Keratinocyte (primary cell): ENCODE measurements around the gene CFAP299. TPM values are rescaled to one million over a fixed set of nuclear protein-coding genes. Genes with fewer than 3 reads are reported as not detected.

Source experiments
- DNase-seq: peaks from one replicate; pipeline ENCODE4 v3.0.0-alpha.2; 2011; ENCODE audit warnings: low read depth, missing footprints, low spot score
- FAIRE-seq: peaks from 2 replicates; lab custom pipeline; 2011; peaks lifted over from hg19 to GRCh38; lab: Jason Lieb, UNC
- H2AFZ ChIP-seq: 2 replicates; pipeline ENCODE4 v1.6.0; 2012; ENCODE audit warnings: low read length, control low read depth, inconsistent platforms; ENCODE audit not compliant: control insufficient read depth
- H3K27ac ChIP-seq: 2 replicates; pipeline ENCODE4 v1.5.1; 2011; ENCODE audit warnings: low read length; ENCODE audit not compliant: control insufficient read depth, insufficient read depth
- H3K27me3 ChIP-seq: 3 replicates; pipeline ENCODE4 v1.6.0; 2011; ENCODE audit warnings: low read length; ENCODE audit not compliant: control insufficient read depth, insufficient read depth; ENCODE audit errors: extremely low read depth
- H3K36me3 ChIP-seq, 2 experiments: 2 replicates in 1 of 2; 3 replicates in 1 of 2; pipeline ENCODE4 v1.5.1; 2011; ENCODE audit warnings: low read length in 2 of 2, mild to moderate bottlenecking in 1 of 2; ENCODE audit not compliant: control insufficient read depth in 2 of 2, insufficient read depth in 2 of 2; ENCODE audit errors: extremely low read depth in 1 of 2
- H3K4me1 ChIP-seq: 3 replicates; pipeline ENCODE4 v1.5.1; 2011; ENCODE audit warnings: low read length; ENCODE audit not compliant: control insufficient read depth, insufficient read depth; ENCODE audit errors: extremely low read depth
- H3K4me2 ChIP-seq: 3 replicates; pipeline ENCODE4 v1.6.0; 2011; ENCODE audit warnings: low read depth, low read length; ENCODE audit not compliant: control insufficient read depth, insufficient read depth; ENCODE audit errors: extremely low read depth
- H3K4me3 ChIP-seq, 3 experiments: fragments of 200-600 bp in 1 of 3; sonication (generic) in 1 of 3; 2 replicates in 2 of 3; 3 replicates in 1 of 3; pipeline ENCODE4 v1.5.1; 2011 to 2016; ENCODE audit warnings: low read length in 3 of 3, mild to moderate bottlenecking in 3 of 3, control low read depth in 2 of 3, inconsistent platforms in 1 of 3, low read depth in 1 of 3, mixed read lengths in 1 of 3, mixed run types in 1 of 3, moderate library complexity in 1 of 3; ENCODE audit not compliant: control insufficient read depth in 2 of 3, insufficient read depth in 2 of 3; ENCODE audit errors: extremely low read depth in 1 of 3
- H3K79me2 ChIP-seq: 2 replicates; pipeline ENCODE4 v1.6.0; 2012; ENCODE audit warnings: low read length; ENCODE audit not compliant: control insufficient read depth, insufficient read depth
- H3K9ac ChIP-seq: 3 replicates; pipeline ENCODE4 v1.6.0; 2011; ENCODE audit warnings: low read length; ENCODE audit not compliant: control insufficient read depth, insufficient read depth; ENCODE audit errors: extremely low read depth
- H3K9me1 ChIP-seq: 3 replicates; pipeline ENCODE4 v1.6.0; 2011; ENCODE audit warnings: low read length; ENCODE audit not compliant: control insufficient read depth, insufficient read depth; ENCODE audit errors: extremely low read depth
- H3K9me3 ChIP-seq: 2 replicates; pipeline ENCODE4 v1.5.1; 2012; ENCODE audit warnings: low read depth, low read length; ENCODE audit not compliant: control insufficient read depth
- H4K20me1 ChIP-seq: 3 replicates; pipeline ENCODE4 v1.6.0; 2011; ENCODE audit warnings: low read length; ENCODE audit not compliant: control insufficient read depth, insufficient read depth; ENCODE audit errors: extremely low read depth
- EZH2 ChIP-seq: IDR thresholded peaks from one replicate; pipeline ENCODE4 v1.6.1; 2012; ENCODE audit warnings: inconsistent platforms, mild to moderate bottlenecking, low read length, moderate library complexity
- dilution Hi-C: fragments of 300-500 bp; cut with MboI; formaldehyde crosslinking; loops from one replicate; pipeline ENCODE4 v1.7.0; 2020; ENCODE audit warnings: low sequenced_read_pairs; ENCODE audit not compliant: extremely low pct_ligation_motif_present
- polyA plus RNA-seq, 5 experiments: library from polyadenylated mRNA; depleted of rRNA in 3 of 5; stranded (reverse) in 3 of 5; stranded (forward) in 1 of 5; unstranded in 1 of 5; fragments of >200 nt; gene quantifications; 1 replicate in 1 of 5; 2 replicates in 3 of 5; 3 replicates in 1 of 5; pipeline versions ENCODE4 v1.2.1 to v1.2.3, GENCODE V29; 2011 to 2012; ENCODE audit warnings: missing spikeins in 2 of 5, low read depth in 1 of 5, low replicate concordance in 1 of 5
- TF ChIP-seq, protein P1 (sequence below), 3 experiments: IDR thresholded peaks in 1 of 3; conservative IDR thresholded peaks in 1 of 3; optimal IDR thresholded peaks in 1 of 3; 2 replicates in 2 of 3; 3 replicates in 1 of 3; pipeline versions ENCODE3 to v1.5.1; 2011; ENCODE audit warnings: low read length in 3 of 3, mild to moderate bottlenecking in 3 of 3, moderate library complexity in 2 of 3, control low read depth in 1 of 3, inconsistent platforms in 1 of 3; ENCODE audit not compliant: insufficient read depth in 2 of 3; ENCODE audit errors: extremely low read depth in 1 of 3

Gene CFAP299
- polyA plus RNA-seq, 1 donor (not counting 4 experiments of a cell fraction or from before 2014, with no cell fraction given), result 0.14 TPM

DNA sequence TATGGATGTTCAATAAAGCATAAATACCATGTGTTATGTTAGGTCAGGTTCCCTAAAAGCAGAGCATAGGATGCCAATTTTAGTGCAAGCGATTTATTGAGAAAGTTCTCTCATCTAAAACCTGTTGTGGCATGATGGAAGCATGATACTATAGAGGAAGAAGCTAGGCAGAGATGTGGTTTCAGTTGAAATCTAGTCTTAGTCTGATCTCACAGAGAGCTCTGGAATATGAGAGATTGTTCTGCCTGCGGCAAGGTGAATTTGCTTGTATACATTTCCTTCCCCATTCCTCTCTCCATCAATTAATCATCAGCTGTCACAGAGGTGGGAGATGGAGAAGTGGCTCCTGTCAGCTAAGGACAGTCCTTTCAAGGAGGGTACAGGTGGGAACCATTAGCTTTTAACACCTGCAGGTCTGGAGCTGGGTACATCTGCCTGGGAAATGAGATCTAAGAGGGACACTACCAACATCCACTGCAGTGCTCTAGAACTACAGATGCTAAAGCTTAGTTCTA lies 252.4 kb downstream of the CFAP299 start:
- H3K4me1 ChIP-seq, result peaks cover 2% of the 10 kb centered on the region
- TF ChIP-seq EZH2, result no peak
- TF ChIP-seq, protein P1, sequence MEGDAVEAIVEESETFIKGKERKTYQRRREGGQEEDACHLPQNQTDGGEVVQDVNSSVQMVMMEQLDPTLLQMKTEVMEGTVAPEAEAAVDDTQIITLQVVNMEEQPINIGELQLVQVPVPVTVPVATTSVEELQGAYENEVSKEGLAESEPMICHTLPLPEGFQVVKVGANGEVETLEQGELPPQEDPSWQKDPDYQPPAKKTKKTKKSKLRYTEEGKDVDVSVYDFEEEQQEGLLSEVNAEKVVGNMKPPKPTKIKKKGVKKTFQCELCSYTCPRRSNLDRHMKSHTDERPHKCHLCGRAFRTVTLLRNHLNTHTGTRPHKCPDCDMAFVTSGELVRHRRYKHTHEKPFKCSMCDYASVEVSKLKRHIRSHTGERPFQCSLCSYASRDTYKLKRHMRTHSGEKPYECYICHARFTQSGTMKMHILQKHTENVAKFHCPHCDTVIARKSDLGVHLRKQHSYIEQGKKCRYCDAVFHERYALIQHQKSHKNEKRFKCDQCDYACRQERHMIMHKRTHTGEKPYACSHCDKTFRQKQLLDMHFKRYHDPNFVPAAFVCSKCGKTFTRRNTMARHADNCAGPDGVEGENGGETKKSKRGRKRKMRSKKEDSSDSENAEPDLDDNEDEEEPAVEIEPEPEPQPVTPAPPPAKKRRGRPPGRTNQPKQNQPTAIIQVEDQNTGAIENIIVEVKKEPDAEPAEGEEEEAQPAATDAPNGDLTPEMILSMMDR (optimal IDR thresholded peaks at IDR 0.05 in 1 of 3, IDR thresholded peaks at IDR 0.05 in 1 of 3, conservative IDR thresholded peaks at IDR 0.05 in 1 of 3; ENCODE audit: extremely low read depth in 1 of 3, insufficient read depth in 2 of 3, low read length in 3 of 3), result no peak
- H3K27ac ChIP-seq, result no peak overlapping the region
- H3K4me3 ChIP-seq, result no peak overlapping the region
- no peaks in the 10 kb centered on the region for H3K9me3 ChIP-seq
- H3K9me1 ChIP-seq, result no peaks in the 10 kb centered on the region
- no peaks in the 10 kb centered on the region for H4K20me1 ChIP-seq
- H3K4me2 ChIP-seq, result no peak overlapping the region
- H2AFZ ChIP-seq, result no peak overlapping the region
- DNase-seq, result no peak
- H3K79me2 ChIP-seq, result no peaks in the 10 kb centered on the region
- no peaks in the 10 kb centered on the region for H3K36me3 ChIP-seq
- no peaks in the 10 kb centered on the region for H3K27me3 ChIP-seq
- dilution Hi-C loops, result no loop called here
- no peak for FAIRE-seq
- H3K9ac ChIP-seq, result no peak overlapping the region

DNA sequence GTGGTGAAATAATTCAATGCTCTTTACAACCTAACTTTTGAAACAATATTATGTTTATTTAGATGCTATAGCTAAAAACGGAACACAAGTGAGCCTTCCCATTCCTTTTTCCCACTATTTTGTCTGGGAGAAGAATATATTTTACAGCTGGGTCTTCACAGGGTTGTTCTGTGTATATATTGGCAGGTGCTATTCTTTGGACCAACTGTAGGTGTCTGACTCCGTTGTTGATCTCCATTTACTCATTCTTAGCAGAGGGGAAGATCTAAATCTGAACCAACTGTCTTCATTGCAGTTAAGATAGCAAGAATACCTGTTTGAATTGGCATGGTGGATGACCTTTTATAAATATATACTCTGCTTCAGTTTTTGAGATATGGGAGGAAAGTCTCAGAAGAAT lies 257.4 kb downstream of the CFAP299 start:
- Histone ChIP-seq H3K79me2 (no peaks in the 10 kb centered on the region), H4K20me1 (no peaks in the 10 kb centered on the region), H3K4me1 (no peaks in the 10 kb centered on the region), H3K4me2 (no peak overlapping the region), H3K9me1 (no peaks in the 10 kb centered on the region), H3K36me3 (no peaks in the 10 kb centered on the region), H3K27me3 (no peaks in the 10 kb centered on the region), H3K9me3 (no peaks in the 10 kb centered on the region), H3K9ac (no peak overlapping the region), H3K4me3 (no peak overlapping the region), H3K27ac (no peak overlapping the region), H2AFZ (no peak overlapping the region)
- dilution Hi-C loops, result no loop called here
- DNase-seq, result no peak
- TF ChIP-seq EZH2, result no peak
- TF ChIP-seq, protein P1 (optimal IDR thresholded peaks at IDR 0.05 in 1 of 3, IDR thresholded peaks at IDR 0.05 in 1 of 3, conservative IDR thresholded peaks at IDR 0.05 in 1 of 3; ENCODE audit: extremely low read depth in 1 of 3, insufficient read depth in 2 of 3, low read length in 3 of 3), result peak in 2 of 3 experiments; percentile 20 to 34
- FAIRE-seq, result no peak
